SH-SY5Y (cell line): ENCODE results near the gene TPSG1.

Experiments
- GATA2 ChIP-seq: IDR thresholded peaks from 2 replicates; pipeline ENCODE4 v1.6.1; 2011; ENCODE audit warnings: mild to moderate bottlenecking, low read depth, low read length
- GATA3 ChIP-seq: IDR thresholded peaks from 2 replicates; pipeline ENCODE4 v1.6.1; 2011; ENCODE audit warnings: low read depth, mild to moderate bottlenecking, low read length, moderate library complexity

- TF ChIP-seq GATA3 (no peak), GATA2 (no peak)
Measured at GRCh38 chr16:1188432-1189189, 36.5 kb downstream of the TPSG1 start.
